Right cardiac atrium (tissue), 5 donors: ENCODE measurements around the gene REEP6. TPM values are rescaled to one million over a fixed set of nuclear protein-coding genes. Genes with fewer than 3 reads are reported as not detected.
"Not testable (repeated sequence)": the region's sequence is repeated elsewhere in the genome, so short reads cannot be mapped to it uniquely, and the experiment has no call there.

Source experiments
- ATAC-seq, 2 donors: fragments of 200-7000 bp; cut with Tn5 transposase; one replicate each; pipeline versions ENCODE4 v1.8.0 to v1.9.1; 2020; ENCODE audit warnings: moderate library complexity in 2 of 2, mild to moderate bottlenecking in 1 of 2
- DNase-seq, 3 donors: peaks; one replicate each; pipeline ENCODE4 v3.0.0-alpha.2; 2020
- H3K27ac ChIP-seq: one replicate; pipeline ENCODE4 v1.5.1; 2013; ENCODE audit warnings: mild to moderate bottlenecking, low read length, control low read depth, moderate library complexity
- H3K27me3 ChIP-seq: one replicate; pipeline ENCODE4 v1.6.1; 2013; ENCODE audit not compliant: control insufficient read depth, insufficient read depth
- H3K4me1 ChIP-seq: one replicate; pipeline ENCODE4 v1.6.1; 2013; ENCODE audit warnings: low read length; ENCODE audit not compliant: control insufficient read depth, insufficient read depth
- H3K4me3 ChIP-seq: one replicate; pipeline ENCODE4 v1.5.1; 2013; ENCODE audit warnings: low read length, control low read depth
- H3K9me3 ChIP-seq: one replicate; pipeline ENCODE4 v1.6.1; 2013; ENCODE audit warnings: low read length; ENCODE audit not compliant: control insufficient read depth
- WGBS: extraction: QIAGEN DNeasy Blood & Tissue Kit; methylation state at CpG from one replicate; pipeline ENCODE4 v1.1.7; 2013; 5-methylcytosine and 5-hydroxymethylcytosine counted together
- intact Hi-C, 4 donors: fragments of 100-400 bp; cut with DNase I; formaldehyde crosslinking; loops; one replicate each; pipeline versions ENCODE4 v1.11.0 to v1.14.0; 2022 to 2023
- polyA plus RNA-seq: library from polyadenylated mRNA; stranded (reverse); fragments of 200-250 nt; gene quantifications from one replicate; pipeline ENCODE4 v1.2.3, GENCODE V29; 2013
- total RNA-seq, 4 donors: library from RNA; stranded (reverse); fragmentation: NEBNext Ultra II Directional; extraction: Animal tissue kit (Norgen Biotek cat#: 25700); gene quantifications; one replicate each; pipeline ENCODE4 v1.2.1, GENCODE V29; 2021
- donor health status: healthy with polysubstance abuse.
- donor health status: DM: no; HTN: yes; CAD: no.
- donor health status: DM: no; HTN: no; CAD: no.
- donor health status: DM: no; HTN: yes; CAD: no; lungs with severe emphysema.
- donor health status: DM: yes; HTN: yes; CAD: no.

Gene REEP6
- total and polyA plus RNA-seq, 5 donors, result 1.1 to 7.5 (median 1.5) TPM

DNA sequence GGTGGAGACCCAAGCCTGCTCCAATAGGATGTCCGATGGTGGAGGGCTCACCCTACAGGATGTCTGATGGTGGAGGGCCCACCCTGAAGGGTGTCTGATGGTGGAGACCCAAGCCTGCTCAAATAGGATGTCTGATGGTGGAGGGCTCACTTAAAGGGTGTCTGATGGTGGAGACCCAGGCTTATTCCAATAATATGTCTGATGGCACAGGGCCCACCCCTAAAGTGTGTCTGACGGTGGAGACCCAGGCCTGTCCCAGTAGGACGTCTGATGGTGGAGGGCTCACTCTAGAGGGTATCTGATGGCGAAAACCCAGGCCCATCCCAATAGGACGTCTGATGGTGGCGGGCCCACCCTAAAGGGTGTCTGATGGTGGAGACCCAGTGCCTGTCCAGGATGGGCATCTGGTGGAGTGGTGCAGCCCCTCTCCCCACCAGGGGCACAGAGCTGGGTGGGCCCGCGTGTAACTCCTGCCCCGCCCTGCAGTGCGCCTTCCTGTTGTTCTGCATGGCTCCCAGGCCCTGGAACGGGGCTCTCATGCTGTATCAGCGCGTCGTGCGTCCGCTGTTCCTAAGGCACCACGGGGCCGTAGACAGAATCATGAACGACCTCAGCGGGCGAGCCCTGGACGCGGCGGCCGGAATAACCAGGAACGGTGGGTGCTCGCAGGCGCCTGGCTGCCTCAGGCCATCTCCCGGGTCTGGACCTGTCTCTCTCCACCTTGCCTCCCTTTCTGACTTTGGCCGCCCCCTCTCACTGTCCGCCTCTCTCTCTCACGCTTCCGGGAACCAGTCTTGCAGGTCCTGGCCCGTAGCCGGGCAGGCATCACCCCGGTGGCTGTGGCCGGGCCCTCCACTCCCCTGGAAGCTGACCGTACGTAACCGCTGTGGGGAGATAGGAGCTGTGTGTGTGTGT is 5.1 kb downstream of the REEP6 start:
- H3K27ac ChIP-seq, result no peak overlapping the region
- no peaks in the 10 kb centered on the region for H3K9me3 ChIP-seq
- no peaks in the 10 kb centered on the region for H3K4me1 ChIP-seq
- no peak for DNase-seq
- H3K27me3 ChIP-seq, result no peaks in the 10 kb centered on the region
- intact Hi-C loops, result no loop called here
- 80% methylated on average over 40 of the region's 40 CpGs for WGBS
- no peak overlapping the region for H3K4me3 ChIP-seq
- ATAC-seq, result no peak

DNA sequence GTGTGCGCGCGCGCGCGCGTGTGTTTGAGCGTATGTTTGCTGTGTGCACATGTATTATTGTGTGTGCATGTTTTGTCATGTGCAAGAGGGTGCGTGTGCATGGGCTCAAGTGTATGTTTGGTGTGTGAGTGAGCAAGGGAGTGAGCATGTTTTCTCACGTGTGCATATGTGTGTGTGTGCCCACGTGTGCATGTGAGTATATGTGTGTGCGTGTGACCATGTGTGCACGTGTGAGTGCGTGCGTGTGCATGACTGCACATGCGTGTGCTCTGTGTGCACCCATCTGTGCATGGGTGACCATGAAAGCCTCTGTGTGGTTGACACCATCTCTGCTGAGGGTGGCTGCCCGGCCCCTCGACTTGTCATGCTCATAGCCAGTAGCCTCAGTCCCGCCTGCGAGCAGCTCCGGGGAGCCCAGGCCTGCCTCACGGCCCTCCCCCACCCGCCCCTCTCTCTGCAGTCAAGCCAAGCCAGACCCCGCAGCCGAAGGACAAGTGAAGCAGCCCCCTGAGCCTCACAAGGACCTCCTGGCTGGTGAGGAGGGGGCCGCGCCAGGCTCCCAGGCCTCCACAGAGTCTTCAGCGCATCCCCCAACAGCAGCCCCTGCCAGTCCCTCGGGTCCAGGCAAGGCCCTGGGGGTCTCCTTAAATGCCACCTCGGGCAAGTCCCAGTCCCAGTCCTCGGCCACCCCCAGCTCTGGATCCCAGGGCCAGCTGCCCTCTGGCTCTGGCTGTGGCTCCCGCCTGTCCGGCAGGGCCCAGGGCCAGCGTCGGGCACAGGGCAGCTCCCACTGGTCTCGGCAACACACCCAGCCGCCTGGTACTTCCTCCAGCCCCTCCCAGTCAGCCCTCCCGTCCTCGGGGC is 6.0 kb downstream of the REEP6 start:
- ATAC-seq, result no peak
- no peaks in the 10 kb centered on the region for H3K4me1 ChIP-seq
- intact Hi-C loops, result no loop called here
- WGBS, result 75% methylated on average over 39 of the region's 39 CpGs
- H3K27me3 ChIP-seq, result no peaks in the 10 kb centered on the region
- no peak overlapping the region for H3K27ac ChIP-seq
- H3K9me3 ChIP-seq, result no peaks in the 10 kb centered on the region
- no peak overlapping the region for H3K4me3 ChIP-seq
- peak in 1 of 3 donors; percentile 55 for DNase-seq

GRCh38 chr19:1497578-1498235 is 6.7 kb downstream of the REEP6 start:
- H3K27me3 ChIP-seq, result no peaks in the 10 kb centered on the region
- intact Hi-C loops, result no loop called here

GRCh38 chr19:1499231-1499630 is 8.2 kb downstream of the REEP6 start:
- H3K4me3 ChIP-seq, H3K4me1 ChIP-seq, H3K9me3 ChIP-seq, intact Hi-C loops, ATAC-seq, DNase-seq, H3K27me3 ChIP-seq, H3K27ac ChIP-seq: not testable (repeated sequence)
- 91% methylated on average over 28 of the region's 34 CpGs for WGBS

More at GRCh38 chr19:1497578-1498235, 6.7 kb downstream of the REEP6 start:
- ATAC-seq, result no peak
- H3K9me3 ChIP-seq, result no peaks in the 10 kb centered on the region
- no peaks in the 10 kb centered on the region for H3K4me1 ChIP-seq
- H3K4me3 ChIP-seq, result no peak overlapping the region
- no peak overlapping the region for H3K27ac ChIP-seq
- WGBS, result 84% methylated on average over 25 of the region's 25 CpGs
- DNase-seq, result peak in 1 of 3 donors; percentile 39

GRCh38 chr19:1501200-1501595 is 10.2 kb downstream of the REEP6 start:
- Histone ChIP-seq H3K4me1 (no peaks in the 10 kb centered on the region), H3K27me3 (no peaks in the 10 kb centered on the region), H3K9me3 (no peaks in the 10 kb centered on the region), H3K4me3 (no peak overlapping the region), H3K27ac (no peak overlapping the region)
- ATAC-seq (no peak), DNase-seq (no peak)
- WGBS, result 72% methylated on average over 9 of the region's 9 CpGs
- intact Hi-C loops, result no loop called here

- DNase-seq (no peak), ATAC-seq (no peak)
- Histone ChIP-seq H3K27ac (no peak overlapping the region), H3K4me1 (no peaks in the 10 kb centered on the region), H3K4me3 (no peak overlapping the region), H3K9me3 (no peaks in the 10 kb centered on the region), H3K27me3 (no peaks in the 10 kb centered on the region)
- intact Hi-C loops, result no loop called here
- 54% methylated on average over 14 of the region's 14 CpGs for WGBS
Observed at GRCh38 chr19:1502433-1503088, 11.6 kb downstream of the REEP6 start.

DNA sequence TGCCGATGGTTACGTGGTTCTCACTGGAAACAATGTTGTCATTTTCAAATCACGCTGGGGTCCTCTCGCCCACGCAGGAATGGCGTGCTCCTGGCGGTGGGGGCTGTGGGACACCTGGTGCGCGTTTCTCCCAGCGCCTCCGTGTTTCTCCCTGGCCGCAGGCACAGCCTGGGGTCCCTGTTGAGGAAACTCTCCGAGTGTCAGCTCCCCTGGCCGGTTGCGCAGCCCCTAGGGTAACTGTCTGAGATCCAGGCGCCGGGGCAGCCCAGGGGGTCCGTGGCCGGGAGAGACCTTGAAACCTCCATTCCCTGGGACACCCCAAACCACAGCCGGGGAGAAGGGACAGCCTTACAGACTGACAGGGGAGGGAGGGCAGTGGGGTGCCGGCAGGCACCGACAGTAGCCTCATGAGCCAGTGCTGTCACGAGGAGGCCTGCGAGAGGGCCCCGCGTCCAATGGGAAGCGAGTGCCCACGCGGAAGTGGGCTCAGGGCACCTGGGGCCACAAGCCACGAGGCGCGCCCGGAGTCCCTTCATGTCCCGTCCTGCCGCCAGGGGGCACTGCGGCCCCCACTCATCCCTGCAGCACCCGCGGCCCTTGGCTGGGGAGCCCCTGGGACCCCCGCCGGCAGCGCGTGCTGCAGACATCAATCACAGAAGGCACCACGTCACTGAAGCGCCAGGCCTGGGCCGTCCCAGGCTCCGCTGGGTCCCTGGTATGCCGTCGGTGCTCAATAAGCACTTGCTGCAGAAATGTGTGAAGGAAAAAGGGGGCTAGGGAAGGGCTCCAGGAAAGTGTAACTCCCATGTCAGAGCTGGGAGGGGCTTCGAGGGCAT is 12.3 kb downstream of the REEP6 start:
- ATAC-seq (no peak), DNase-seq (peak; percentile 61 to 86 (median 86))
- intact Hi-C loops, result no loop called here
- Histone ChIP-seq H3K27ac (no peak overlapping the region), H3K4me3 (no peak overlapping the region), H3K27me3 (no peaks in the 10 kb centered on the region), H3K9me3 (no peaks in the 10 kb centered on the region), H3K4me1 (no peaks in the 10 kb centered on the region)
- 6% methylated on average over 49 of the region's 49 CpGs for WGBS

DNA sequence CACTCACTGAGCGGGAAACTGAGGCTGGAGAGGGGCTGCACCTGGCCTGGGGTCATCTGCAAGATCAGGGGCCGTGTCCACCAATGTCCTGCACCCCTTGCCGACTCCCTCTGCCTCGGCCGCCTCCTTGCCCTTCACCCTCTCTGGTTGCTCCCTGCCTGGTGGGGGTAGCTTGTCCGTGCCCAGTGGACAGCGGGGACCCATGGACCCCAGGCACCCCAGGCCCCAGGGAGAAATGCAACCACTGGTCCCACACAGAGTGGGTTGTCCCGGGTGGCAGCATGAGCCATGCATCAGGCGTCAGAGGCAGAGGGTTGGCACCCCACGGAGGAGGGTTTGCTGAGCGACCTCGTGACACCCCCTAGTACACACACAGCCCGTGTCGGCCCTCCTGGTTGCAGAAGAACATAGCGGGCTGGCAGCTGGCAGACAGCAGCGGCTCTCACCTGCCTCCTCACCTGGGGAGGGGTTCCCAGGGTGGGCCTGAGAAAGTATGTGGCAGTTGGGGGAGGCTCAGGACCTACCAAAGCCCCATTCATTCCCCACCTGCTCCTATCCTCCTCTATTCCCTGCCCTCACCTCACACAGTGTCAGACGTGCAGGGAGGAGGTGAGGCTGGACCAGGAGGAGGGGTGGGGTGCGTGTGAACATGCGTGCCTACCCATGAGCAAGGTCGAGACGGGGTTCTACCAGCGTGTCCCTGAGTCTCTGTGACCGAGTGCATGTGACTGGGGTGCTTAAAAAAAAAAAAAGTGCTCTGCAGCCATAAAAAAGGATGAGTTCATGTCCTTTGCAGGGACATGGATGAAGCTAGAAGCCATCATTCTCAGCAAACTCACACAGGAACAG is 13.2 kb downstream of the REEP6 start:
- intact Hi-C loops, result no loop called here
- 59% methylated on average over 23 of the region's 23 CpGs for WGBS
- Histone ChIP-seq H3K27me3 (no peaks in the 10 kb centered on the region), H3K4me3 (no peak overlapping the region), H3K27ac (no peak overlapping the region), H3K9me3 (no peaks in the 10 kb centered on the region), H3K4me1 (no peaks in the 10 kb centered on the region)
- DNase-seq (peak in 2 of 3 donors; percentile 40 to 57), ATAC-seq (no peak)

DNA sequence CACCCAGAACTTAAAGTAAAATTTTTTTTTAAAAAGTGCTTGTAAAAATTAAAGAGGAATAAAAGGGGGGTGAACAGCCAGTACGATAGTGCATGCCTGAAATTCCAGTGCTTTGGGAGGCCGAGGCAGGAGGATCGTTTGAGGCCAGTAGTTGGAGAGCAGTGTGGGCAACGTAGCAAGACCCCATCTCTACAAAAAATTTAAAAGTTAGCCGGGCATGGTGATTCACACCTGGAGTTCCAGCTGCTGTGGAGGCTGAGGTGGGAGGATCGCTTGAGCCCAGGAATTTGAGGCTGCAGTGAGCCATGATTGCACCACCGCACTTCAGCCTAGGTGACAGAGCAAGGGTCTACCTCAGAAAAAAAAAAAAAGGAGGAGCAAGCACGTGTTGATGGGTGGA is 14.0 kb downstream of the REEP6 start:
- Histone ChIP-seq H3K9me3 (no peaks in the 10 kb centered on the region), H3K27ac (no peak overlapping the region), H3K27me3 (no peaks in the 10 kb centered on the region), H3K4me1 (no peaks in the 10 kb centered on the region), H3K4me3 (no peak overlapping the region)
- ATAC-seq (no peak), DNase-seq (no peak)
- WGBS, result 79% methylated on average over 8 of the region's 8 CpGs
- intact Hi-C loops, result no loop called here
